NT2/D1 (cell line): ENCODE measurements around the gene USP6NL.
"Not testable (repeated sequence)": the region's sequence is repeated elsewhere in the genome, so short reads cannot be mapped to it uniquely, and the experiment has no call there.

Source experiments
- DNase-seq: peaks from one replicate; pipeline ENCODE4 v3.0.0-alpha.2; 2011; ENCODE audit warnings: low read depth, low spot score
- H3K27me3 ChIP-seq: 2 replicates; pipeline ENCODE4 v1.6.0; 2011; ENCODE audit warnings: mild to moderate bottlenecking; ENCODE audit not compliant: insufficient read length, insufficient read depth
- H3K36me3 ChIP-seq: 2 replicates; pipeline ENCODE4 v1.6.1; 2011; ENCODE audit warnings: mild to moderate bottlenecking, low read length, mixed read lengths; ENCODE audit not compliant: insufficient read depth, insufficient read length
- H3K4me1 ChIP-seq: 2 replicates; pipeline ENCODE4 v1.5.1; 2011; ENCODE audit not compliant: insufficient read depth, insufficient read length
- H3K4me3 ChIP-seq: 2 replicates; pipeline ENCODE4 v1.5.1; 2011; ENCODE audit warnings: low read depth; ENCODE audit not compliant: insufficient read length
- H3K9ac ChIP-seq: 2 replicates; pipeline ENCODE4 v1.6.0; 2011; ENCODE audit warnings: low read depth; ENCODE audit not compliant: insufficient read length
- H3K9me3 ChIP-seq: 2 replicates; pipeline ENCODE4 v1.5.1; 2011; ENCODE audit warnings: mild to moderate bottlenecking, low read length; ENCODE audit not compliant: insufficient read depth
- SUZ12 ChIP-seq: IDR thresholded peaks from 2 replicates; pipeline ENCODE4 v1.6.1; 2011; ENCODE audit not compliant: insufficient read length, insufficient read depth; ENCODE audit errors: extremely low read depth
- YY1 ChIP-seq: IDR thresholded peaks from 2 replicates; pipeline ENCODE4 v1.6.1; 2011; ENCODE audit not compliant: insufficient read length, insufficient read depth
- ZNF274 ChIP-seq: IDR thresholded peaks from 2 replicates; pipeline ENCODE4 v1.6.1; 2011; ENCODE audit warnings: mild to moderate bottlenecking, low read depth, low read length

Gene USP6NL

DNA sequence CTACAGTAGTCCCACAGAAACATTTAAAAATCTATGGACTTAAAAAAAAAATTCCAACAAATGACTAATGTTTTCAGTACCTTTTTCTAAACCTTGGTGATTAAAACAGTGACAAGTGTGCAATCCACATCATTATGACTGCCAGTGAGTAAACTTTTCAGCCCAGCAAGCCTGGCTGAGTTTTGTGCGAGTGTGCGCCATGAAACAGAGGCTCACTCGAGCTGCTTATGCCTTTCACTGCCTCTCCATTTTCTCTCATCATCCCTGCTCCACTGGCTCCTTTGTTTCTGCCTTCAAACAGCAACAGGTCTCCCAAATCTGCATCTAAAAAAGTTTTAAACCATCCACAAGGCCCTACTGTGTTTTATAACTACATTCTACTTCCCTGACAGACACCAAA lies 105.8 kb downstream of the USP6NL start:
- H3K27me3 ChIP-seq = no peaks in the 10 kb centered on the region
- no peaks in the 10 kb centered on the region for H3K4me1 ChIP-seq
- no peak for DNase-seq
- TF ChIP-seq ZNF274 (no peak), SUZ12 (no peak)
- H3K9me3 ChIP-seq = no peaks in the 10 kb centered on the region
- no peak overlapping the region for H3K4me3 ChIP-seq
- no peak overlapping the region for H3K9ac ChIP-seq
- H3K36me3 ChIP-seq = peaks cover 3% of the 10 kb centered on the region

GRCh38 chr10:11504566-11505285 lies 106.7 kb downstream of the USP6NL start:
- no peak for DNase-seq
- no peak for TF ChIP-seq SUZ12
- no peak for TF ChIP-seq YY1
- no peak for TF ChIP-seq ZNF274
- peaks cover 3% of the 10 kb centered on the region for H3K36me3 ChIP-seq

GRCh38 chr10:11501600-11501999 lies 109.8 kb downstream of the USP6NL start:
- H3K9me3 ChIP-seq = no peaks in the 10 kb centered on the region
- H3K4me3 ChIP-seq = no peak overlapping the region
- no peak for TF ChIP-seq ZNF274
- TF ChIP-seq YY1 = no peak
- TF ChIP-seq SUZ12 = no peak
- no peaks in the 10 kb centered on the region for H3K36me3 ChIP-seq
- no peak for DNase-seq
- no peaks in the 10 kb centered on the region for H3K4me1 ChIP-seq
- H3K9ac ChIP-seq = no peak overlapping the region
- no peaks in the 10 kb centered on the region for H3K27me3 ChIP-seq

More at GRCh38 chr10:11504566-11505285, 106.7 kb downstream of the USP6NL start:
- H3K9me3 ChIP-seq = no peaks in the 10 kb centered on the region
- no peak overlapping the region for H3K4me3 ChIP-seq
- H3K27me3 ChIP-seq = no peaks in the 10 kb centered on the region
- no peaks in the 10 kb centered on the region for H3K4me1 ChIP-seq
- no peak overlapping the region for H3K9ac ChIP-seq

DNA sequence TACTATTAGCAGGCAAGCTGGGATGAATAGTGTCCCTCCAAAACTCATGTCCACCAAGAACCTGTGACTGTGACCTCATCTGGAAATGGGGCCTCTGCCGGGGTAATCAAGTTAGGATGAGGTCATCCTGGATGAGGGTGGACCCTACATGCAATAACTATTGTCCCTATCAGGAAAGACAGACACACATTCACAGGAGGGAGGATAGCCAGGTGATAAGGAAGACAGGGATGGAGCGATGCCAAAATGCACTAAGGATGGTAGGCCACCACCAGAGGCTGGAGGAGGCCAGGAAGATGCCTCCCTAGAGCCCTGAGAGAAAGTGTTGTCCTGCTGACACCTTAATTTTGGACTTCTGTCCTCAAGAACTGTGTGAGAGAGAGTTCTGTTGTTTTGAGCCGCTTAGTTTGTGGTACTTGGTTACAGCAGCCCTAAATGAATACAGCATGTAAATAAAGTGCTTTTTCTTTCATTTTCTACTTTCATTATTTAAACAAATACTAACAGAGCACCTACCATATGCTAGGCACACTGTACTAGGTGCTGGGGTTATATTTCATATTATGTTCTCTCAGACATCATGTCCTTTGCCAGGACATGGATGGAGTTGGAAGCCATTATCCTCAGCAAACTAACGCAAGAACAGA lies 111.9 kb downstream of the USP6NL start:
- DNase-seq = no peak
- Histone ChIP-seq H3K27me3 (no peaks in the 10 kb centered on the region), H3K9me3 (no peaks in the 10 kb centered on the region), H3K4me1 (no peaks in the 10 kb centered on the region), H3K36me3 (peaks cover under 1% of the 10 kb centered on the region), H3K4me3 (no peak overlapping the region), H3K9ac (no peak overlapping the region)
- TF ChIP-seq ZNF274 = no peak
- TF ChIP-seq YY1 = no peak
- TF ChIP-seq SUZ12 = no peak

- TF ChIP-seq ZNF274 (no peak), SUZ12 (no peak), YY1 (no peak)
- Histone ChIP-seq H3K4me3 (no peak overlapping the region), H3K27me3 (no peaks in the 10 kb centered on the region), H3K9me3 (no peaks in the 10 kb centered on the region), H3K9ac (no peak overlapping the region), H3K36me3 (peaks cover 5% of the 10 kb centered on the region), H3K4me1 (no peaks in the 10 kb centered on the region)
- no peak for DNase-seq
Observed at GRCh38 chr10:11498399-11498798, 113.1 kb downstream of the USP6NL start.

DNA sequence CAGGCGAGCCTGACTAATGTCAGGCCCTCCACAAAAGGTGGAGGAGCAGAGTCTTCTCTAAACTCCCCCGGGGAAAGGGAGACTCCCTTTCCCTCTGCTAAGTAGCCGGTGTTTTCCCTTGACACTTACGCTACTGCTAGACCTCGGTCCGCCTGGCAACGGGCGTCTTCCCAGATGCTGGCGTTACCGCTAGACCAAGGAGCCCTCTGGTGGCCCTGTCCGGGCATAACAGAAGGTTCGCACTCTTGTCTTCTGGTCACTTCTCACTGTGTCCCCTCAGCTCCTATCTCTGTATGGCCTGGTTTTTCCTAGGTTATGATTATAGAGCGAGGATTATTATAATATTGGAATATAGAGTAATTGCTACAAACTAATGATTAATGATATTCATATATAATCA lies 116.5 kb downstream of the USP6NL start:
- not testable (repeated sequence) for H3K27me3 ChIP-seq, H3K9ac ChIP-seq, H3K9me3 ChIP-seq, H3K4me1 ChIP-seq, DNase-seq, H3K4me3 ChIP-seq
- H3K36me3 ChIP-seq = peaks cover 29% of the 10 kb centered on the region

DNA sequence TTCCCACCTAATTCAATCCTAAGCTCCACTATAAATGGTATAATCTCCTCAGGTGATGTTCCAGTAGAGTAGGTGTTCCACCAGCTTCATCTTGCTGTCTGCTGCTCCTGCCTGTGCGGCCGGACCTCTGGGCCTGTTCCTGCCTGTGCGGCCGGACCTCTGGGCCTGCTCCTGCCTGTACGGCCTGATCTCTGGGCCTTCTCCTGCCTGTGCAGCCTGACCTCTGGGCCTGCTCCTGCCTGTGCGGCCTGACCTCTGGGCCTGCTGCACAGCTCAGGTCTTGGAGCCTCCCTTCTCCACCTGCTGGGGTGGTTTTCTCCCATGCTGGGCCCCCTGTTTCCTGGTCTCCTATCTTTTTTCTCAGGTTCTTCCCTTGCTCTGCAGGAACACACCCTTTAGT lies 117.8 kb downstream of the USP6NL start:
- H3K36me3 ChIP-seq = peaks cover 29% of the 10 kb centered on the region
- TF ChIP-seq YY1 = no peak
- TF ChIP-seq ZNF274 = no peak
- TF ChIP-seq SUZ12 = no peak
- no peaks in the 10 kb centered on the region for H3K27me3 ChIP-seq
- no peak for DNase-seq
- no peak overlapping the region for H3K4me3 ChIP-seq
- no peak overlapping the region for H3K9ac ChIP-seq
- H3K4me1 ChIP-seq = no peaks in the 10 kb centered on the region
- no peaks in the 10 kb centered on the region for H3K9me3 ChIP-seq
